Activated CD4-positive, alpha-beta memory T cell treated with anti-CD3 and anti-CD28 coated beads for 36 hours (primary cell): Measurements from ENCODE around the gene CDK3. TPM values are rescaled to one million over a fixed set of nuclear protein-coding genes. Genes with fewer than 3 reads are reported as not detected.
"Not testable (repeated sequence)": the region's sequence is repeated elsewhere in the genome, so short reads cannot be mapped to it uniquely, and the experiment has no call there.

Source experiments
- CTCF ChIA-PET: fragments of 350-600 bp; sonication (Branson Sonifier 250); formaldehyde crosslinking; loops from one replicate; lab custom pipeline; 2021; ENCODE audit warnings: antibody characterized with exemption, inconsistent platforms; lab: Charles Lee
- POLR2A ChIA-PET: fragments of 350-600 bp; sonication (Branson Sonifier 250); formaldehyde crosslinking; loops from one replicate; lab custom pipeline; 2021; ENCODE audit warnings: antibody characterized with exemption; lab: Charles Lee
- DNase-seq: peaks from one replicate; pipeline ENCODE4 v3.0.0-alpha.2; 2020
- H3K27ac Mint-ChIP-seq: one replicate; pipeline ENCODE4 v1.8.0; 2021; ENCODE audit warnings: mixed read lengths
- H3K27me3 Mint-ChIP-seq: one replicate; pipeline ENCODE4 v1.8.0; 2021; ENCODE audit warnings: mixed read lengths
- H3K36me3 Mint-ChIP-seq: one replicate; pipeline ENCODE4 v1.8.0; 2021; ENCODE audit warnings: mixed read lengths
- H3K4me1 Mint-ChIP-seq: one replicate; pipeline ENCODE4 v1.8.0; 2021; ENCODE audit warnings: low read depth, mixed read lengths
- H3K4me3 Mint-ChIP-seq: one replicate; pipeline ENCODE4 v1.8.0; 2021; ENCODE audit warnings: mild to moderate bottlenecking, mixed read lengths
- H3K9me3 Mint-ChIP-seq: one replicate; pipeline ENCODE4 v1.8.0; 2021; ENCODE audit warnings: mixed read lengths
- intact Hi-C: fragments of 100-400 bp; cut with micrococcal nuclease; formaldehyde crosslinking; loops from one replicate; pipeline ENCODE4 v1.15.1; 2023
- total RNA-seq, 2 experiments: library from RNA; stranded (reverse); gene quantifications; one replicate each; pipeline ENCODE4 v1.2.3, GENCODE V29; 2021

Gene CDK3
- 1 to 10 TPM; 2.9 to 3.7 TPM for total RNA-seq

DNA sequence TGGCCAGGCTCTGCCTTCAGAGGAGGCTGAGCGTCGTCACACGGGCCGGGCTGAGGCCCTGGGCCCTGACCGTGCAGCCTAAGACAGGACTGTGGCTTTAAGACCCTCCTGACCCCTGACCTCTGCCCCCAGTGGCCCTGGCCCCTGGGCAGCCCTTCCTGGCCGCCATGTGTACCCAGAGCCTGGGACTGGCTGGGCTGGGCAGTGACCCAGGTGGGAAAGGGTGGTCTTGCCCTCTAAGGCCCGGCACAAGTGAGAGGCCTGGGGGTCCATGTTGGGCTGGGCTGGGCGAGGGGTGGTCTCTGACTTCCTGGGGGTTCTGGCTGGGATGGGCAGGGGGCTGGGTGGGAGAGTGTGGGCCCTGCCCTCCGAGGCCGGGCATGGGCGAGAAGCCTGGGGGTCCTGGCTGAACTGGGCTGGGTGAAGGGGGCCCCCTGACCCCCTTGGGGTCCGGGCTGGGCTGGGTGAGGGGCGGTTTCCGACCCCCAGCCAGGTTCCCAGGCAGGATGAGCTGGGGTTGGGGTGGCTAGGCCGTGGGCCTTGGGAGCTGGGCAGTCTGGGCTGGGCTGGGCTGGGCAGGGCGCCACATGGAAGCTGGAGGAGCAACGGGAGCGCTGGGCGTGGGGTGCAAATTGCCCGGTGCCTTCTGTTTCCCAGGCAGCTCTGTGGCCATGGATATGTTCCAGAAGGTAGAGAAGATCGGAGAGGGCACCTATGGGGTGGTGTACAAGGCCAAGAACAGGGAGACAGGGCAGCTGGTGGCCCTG is at the start of gene CDK3:
Gene CDK3, plus strand, starts transcription at position 101 of the 767 bp plus-strand sequence. Its CDS starts 571 bp downstream, at position 672.
- no peaks in the 10 kb centered on the region for H3K36me3 Mint-ChIP-seq
- POLR2A ChIA-PET, result interaction anchor here (0.7 to 1.3 kb wide), 3 partner anchors 71 to 105 kb away, joined by 3 read pairs; partner anchors contain the start of genes MRPL38 and SRP68
- H3K4me3 Mint-ChIP-seq, result no peak within 1 kb of the TSS
- no peak within 1 kb of the TSS for H3K27ac Mint-ChIP-seq
- H3K9me3 Mint-ChIP-seq, result no peaks in the 10 kb centered on the region
- no peak for DNase-seq
- H3K27me3 Mint-ChIP-seq, result no peaks in the 10 kb centered on the region
- peaks cover 16% of the 10 kb centered on the region for H3K4me1 Mint-ChIP-seq
- CTCF ChIA-PET, result interaction anchor here (0.7 to 11.7 kb wide), 17 partner anchors 10 to 444 kb away, joined by 3 to 170 read pairs (median 5); partner anchors contain the start of genes ACOX1, FBF1, MRPL38 and TEN1
- intact Hi-C loops, result loop anchor here (1.0 kb wide), 1 partner anchor 96 kb away; no protein-coding TSS in a partner anchor

DNA sequence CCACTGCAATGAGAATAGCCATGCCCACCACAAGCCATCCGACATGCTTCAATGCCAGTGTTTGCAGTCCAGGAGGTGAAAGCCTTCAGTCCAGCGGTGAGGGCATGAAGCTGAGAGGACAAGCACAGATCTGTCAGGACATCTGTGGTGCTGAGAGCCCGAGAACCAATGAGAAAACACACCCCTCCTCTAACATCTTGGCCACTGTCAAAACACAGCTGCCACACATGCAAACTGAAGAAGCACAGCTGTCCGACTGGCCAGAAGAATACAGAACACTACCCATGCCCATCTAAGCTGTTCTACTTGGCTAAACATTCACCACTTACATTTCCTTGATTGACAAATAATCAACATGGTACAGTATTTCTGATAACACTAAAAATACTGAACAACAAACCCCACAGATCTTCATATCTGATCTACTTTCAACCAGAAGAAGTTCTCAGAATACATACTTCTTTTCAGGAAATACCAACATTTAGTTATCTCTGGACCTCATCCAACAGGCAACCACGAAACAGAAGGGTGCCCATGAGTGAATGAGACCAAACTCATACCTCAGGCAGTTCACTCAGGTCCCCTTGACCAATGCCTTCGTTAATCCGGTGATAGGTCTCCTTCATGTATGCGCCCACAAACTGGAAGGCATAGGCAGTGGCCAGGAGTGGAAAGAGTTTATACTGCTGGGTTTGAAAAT is 49.6 kb upstream of the CDK3 start:
- Mint-ChIP-seq H3K9me3 (no peaks in the 10 kb centered on the region), H3K27ac (no peak overlapping the region), H3K27me3 (no peaks in the 10 kb centered on the region), H3K4me1 (no peaks in the 10 kb centered on the region), H3K4me3 (no peak overlapping the region), H3K36me3 (peaks cover 22% of the 10 kb centered on the region)
- intact Hi-C loops, result no loop called here
- no peak for DNase-seq
- POLR2A ChIA-PET, result no interaction called here
- CTCF ChIA-PET, result no interaction called here

DNA sequence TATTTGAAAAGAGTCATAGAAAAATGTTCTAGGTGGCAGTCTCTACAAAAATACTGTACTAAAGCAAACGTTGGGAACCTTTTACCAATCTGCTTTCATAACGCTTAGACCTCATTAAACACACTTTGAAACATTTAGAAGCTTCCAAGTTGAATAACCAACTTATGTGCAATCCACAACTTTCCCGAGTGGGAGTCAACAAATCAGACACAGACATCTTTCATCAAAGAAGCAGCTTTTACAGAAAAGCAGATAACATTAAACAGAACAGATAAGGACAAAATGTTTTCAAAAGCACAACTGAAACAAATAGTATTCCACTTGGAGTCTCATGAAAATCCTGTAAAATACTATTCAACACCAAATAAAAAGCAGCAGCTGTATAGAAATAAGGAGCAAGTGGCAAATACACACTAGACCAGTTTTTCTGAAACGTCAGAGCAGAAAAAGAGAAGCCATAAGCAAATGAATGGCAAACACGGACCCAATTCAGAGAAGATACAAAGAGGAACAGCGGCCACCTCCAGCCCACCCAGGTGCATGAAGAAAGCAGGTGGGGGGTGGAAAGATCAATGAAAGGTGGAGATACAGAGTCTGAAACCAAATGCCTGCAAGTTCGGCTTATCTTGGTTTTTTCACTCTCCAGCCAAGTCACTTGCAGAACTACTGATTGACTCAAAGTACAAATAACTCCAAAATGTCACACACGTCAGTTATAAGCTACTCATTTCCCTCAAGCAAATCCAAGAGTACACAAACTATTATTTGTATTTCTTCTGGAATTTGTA is 41.4 kb upstream of the CDK3 start:
- H3K4me3 Mint-ChIP-seq, result no peak overlapping the region
- peaks cover 15% of the 10 kb centered on the region for H3K36me3 Mint-ChIP-seq
- no peaks in the 10 kb centered on the region for H3K9me3 Mint-ChIP-seq
- H3K27me3 Mint-ChIP-seq, result no peaks in the 10 kb centered on the region
- no peak for DNase-seq
- H3K4me1 Mint-ChIP-seq, result no peaks in the 10 kb centered on the region
- ChIA-PET CTCF (interaction anchor here (0.8 to 1.5 kb wide), 2 partner anchors 11 to 54 kb away, joined by 4 read pairs; no protein-coding TSS in a partner anchor), POLR2A (interaction anchor here (0.5 kb wide), 1 partner anchor 13 kb away, joined by 3 read pairs; no protein-coding TSS in a partner anchor)
- H3K27ac Mint-ChIP-seq, result no peak overlapping the region
- intact Hi-C loops, result no loop called here

DNA sequence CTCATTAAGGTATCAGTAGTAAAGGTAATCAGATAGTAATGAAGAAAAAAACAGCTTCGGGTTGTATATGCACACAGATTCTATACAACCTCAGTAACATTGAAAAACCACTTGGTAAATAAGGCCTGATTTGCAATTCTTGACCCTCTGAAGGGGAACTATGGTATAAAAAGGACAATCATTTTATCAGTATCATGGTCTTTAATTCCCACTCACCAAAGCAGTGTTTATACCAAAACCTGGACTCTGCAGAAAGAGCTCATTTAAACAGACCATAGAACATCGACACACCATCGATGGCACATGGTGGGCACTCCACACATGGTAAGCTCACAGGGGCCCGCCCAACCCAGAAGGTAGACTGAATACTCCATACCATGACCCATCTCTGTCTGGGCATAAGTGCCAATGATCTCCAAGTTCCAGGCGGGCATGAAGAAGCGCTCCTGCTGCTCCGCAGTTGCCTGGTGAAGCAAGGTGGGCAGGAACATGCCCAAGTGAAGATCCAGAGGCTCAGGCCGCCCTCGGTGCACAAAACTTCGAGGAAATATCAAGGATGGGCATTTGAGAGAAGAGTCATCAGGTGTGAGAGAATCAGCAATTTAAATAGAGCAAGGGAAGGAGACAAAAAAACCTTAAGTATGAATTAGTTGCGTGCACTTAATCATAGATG is 40.7 kb upstream of the CDK3 start:
- DNase-seq, result no peak
- intact Hi-C loops, result no loop called here
- ChIA-PET CTCF (interaction anchor here (1.5 kb wide), 1 partner anchor 54 kb away, joined by 4 read pairs; no protein-coding TSS in a partner anchor), POLR2A (interaction anchor here (0.5 kb wide), 1 partner anchor 13 kb away, joined by 3 read pairs; no protein-coding TSS in a partner anchor)
- Mint-ChIP-seq H3K27ac (no peak overlapping the region), H3K9me3 (no peaks in the 10 kb centered on the region), H3K27me3 (no peaks in the 10 kb centered on the region), H3K4me3 (no peak overlapping the region), H3K4me1 (no peaks in the 10 kb centered on the region), H3K36me3 (peaks cover 15% of the 10 kb centered on the region)

DNA sequence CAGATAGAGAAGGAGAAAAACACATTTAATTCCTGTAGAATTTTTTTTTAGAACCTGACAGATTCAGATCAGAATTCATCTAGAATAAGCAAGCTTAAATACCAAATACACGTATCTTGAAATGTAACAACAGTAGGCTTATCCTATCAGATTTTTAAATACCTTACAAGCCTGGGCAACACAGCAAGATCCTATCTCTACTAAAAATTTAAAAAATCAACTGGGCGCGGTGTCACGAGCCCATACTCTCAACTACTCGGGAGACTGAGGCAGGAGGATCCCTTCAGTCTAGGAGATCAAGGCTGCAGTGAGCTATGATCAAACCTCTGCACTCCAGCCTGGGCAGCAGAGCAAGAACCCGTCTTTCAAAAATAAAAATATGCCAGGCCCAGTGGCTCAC is 35.2 kb upstream of the CDK3 start:
- CTCF ChIA-PET, result interaction anchor here (0.9 to 1.8 kb wide), 3 partner anchors 13 to 49 kb away, joined by 3 to 6 read pairs (median 4); partner anchors contain the start of genes ACOX1 and TEN1
- H3K9me3 Mint-ChIP-seq, result no peaks in the 10 kb centered on the region
- DNase-seq, result no peak
- peaks cover 2% of the 10 kb centered on the region for H3K4me1 Mint-ChIP-seq
- intact Hi-C loops, result no loop called here
- H3K27ac Mint-ChIP-seq, result no peak overlapping the region
- peaks cover 2% of the 10 kb centered on the region for H3K36me3 Mint-ChIP-seq
- H3K4me3 Mint-ChIP-seq, result no peak overlapping the region
- H3K27me3 Mint-ChIP-seq, result no peaks in the 10 kb centered on the region
- POLR2A ChIA-PET, result no interaction called here

DNA sequence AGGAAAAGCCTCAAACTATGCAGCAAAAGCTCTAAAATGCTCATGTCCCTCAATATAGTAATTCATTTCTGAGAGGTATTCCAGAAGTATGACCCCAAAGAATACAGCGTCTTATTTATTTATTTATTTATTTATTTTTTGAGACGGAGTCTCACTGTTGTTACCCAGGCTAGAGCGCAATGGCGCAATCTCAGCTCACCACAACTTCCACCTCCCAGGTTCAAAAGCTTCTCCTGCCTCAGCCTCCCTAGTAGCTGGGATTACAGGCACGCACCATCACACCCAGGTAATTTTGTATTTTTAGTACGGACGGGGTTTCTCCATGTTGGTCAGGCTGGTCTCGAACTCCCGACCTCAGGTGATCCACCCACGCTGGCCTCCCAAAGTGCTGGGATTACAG is 31.6 kb upstream of the CDK3 start:
- DNase-seq, H3K9me3 Mint-ChIP-seq, POLR2A ChIA-PET, H3K27me3 Mint-ChIP-seq, H3K4me1 Mint-ChIP-seq, H3K4me3 Mint-ChIP-seq, H3K36me3 Mint-ChIP-seq, intact Hi-C loops, H3K27ac Mint-ChIP-seq: not testable (repeated sequence)
- CTCF ChIA-PET, result interaction anchor here (0.6 kb wide), 1 partner anchor 44 kb away, joined by 3 read pairs; no protein-coding TSS in a partner anchor

DNA sequence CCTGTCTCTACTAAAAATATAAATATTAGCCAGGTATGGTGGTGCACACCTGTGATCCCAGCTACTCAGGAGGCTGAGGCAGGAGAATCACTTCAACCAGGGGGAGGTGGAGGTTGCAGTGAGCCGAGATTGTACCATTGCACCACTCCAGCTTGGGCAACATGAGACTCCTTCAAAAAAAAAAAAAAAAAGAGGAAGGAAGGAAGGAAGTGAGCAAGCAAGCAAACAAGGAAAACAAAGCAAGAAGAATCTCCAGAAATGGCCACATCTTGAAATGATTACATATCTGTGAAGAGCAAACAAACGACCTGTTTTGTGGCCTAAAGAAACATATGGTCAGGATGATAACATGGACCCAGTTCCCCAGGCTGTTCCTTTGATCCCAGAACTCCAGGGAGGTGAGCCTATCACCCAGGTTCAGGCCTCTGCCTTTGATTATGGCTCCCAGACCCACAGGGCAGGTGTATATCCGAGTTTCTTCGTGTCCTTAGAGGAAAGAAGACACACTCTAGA is 30.6 kb upstream of the CDK3 start:
- POLR2A ChIA-PET, result no interaction called here
- CTCF ChIA-PET, result no interaction called here
- Mint-ChIP-seq H3K27me3 (no peaks in the 10 kb centered on the region), H3K27ac (no peak overlapping the region), H3K9me3 (no peaks in the 10 kb centered on the region), H3K4me3 (no peak overlapping the region), H3K36me3 (peaks cover 3% of the 10 kb centered on the region), H3K4me1 (peaks cover 9% of the 10 kb centered on the region)
- no peak for DNase-seq
- intact Hi-C loops, result no loop called here

DNA sequence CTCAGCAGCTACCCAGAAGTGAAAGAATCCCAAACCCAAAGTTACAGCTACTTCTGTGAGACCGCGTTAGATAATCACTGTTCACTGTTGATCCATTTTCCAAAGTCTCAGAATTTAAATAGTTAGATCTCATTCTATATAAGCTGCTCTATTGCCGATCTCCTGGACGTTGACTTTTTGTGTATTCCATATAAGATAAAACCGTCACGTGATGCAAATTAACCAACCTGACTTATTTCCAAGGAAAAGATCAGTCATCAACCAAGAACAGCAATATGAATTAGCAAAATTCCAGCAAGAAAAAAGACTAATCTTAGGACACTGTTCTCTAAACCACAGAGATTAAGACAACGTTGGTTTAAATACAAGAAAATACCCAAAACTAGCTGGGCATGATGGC is 30.0 kb upstream of the CDK3 start:
- Mint-ChIP-seq H3K4me1 (peaks cover 10% of the 10 kb centered on the region), H3K27ac (no peak overlapping the region), H3K9me3 (no peaks in the 10 kb centered on the region), H3K27me3 (no peaks in the 10 kb centered on the region), H3K36me3 (peaks cover 3% of the 10 kb centered on the region), H3K4me3 (no peak overlapping the region)
- intact Hi-C loops, result no loop called here
- POLR2A ChIA-PET, result no interaction called here
- no peak for DNase-seq
- CTCF ChIA-PET, result no interaction called here

DNA sequence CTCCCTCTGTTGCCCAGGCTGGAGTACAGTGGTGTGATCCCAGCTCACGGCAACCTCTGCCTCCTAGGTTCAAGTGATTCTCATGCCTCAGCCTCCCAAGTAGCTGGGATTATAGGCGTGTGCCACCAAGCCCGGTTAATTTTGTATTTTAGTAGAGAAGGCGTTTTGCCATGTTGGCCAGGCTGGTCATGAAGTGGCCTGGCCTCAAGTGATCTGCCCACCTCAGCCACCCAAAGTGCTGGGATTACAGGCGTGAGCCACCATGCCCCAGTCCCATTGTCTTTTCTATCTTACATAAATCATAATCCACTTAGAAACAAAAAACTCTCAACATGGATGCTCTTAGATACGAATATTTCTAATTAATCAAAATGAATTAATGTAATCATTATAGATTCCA is 25.5 kb upstream of the CDK3 start:
- H3K27me3 Mint-ChIP-seq, POLR2A ChIA-PET, H3K9me3 Mint-ChIP-seq, H3K27ac Mint-ChIP-seq, H3K4me3 Mint-ChIP-seq, H3K36me3 Mint-ChIP-seq, intact Hi-C loops, DNase-seq: not testable (repeated sequence)
- peaks cover 34% of the 10 kb centered on the region for H3K4me1 Mint-ChIP-seq
- CTCF ChIA-PET, result interaction anchor here (1.1 to 1.3 kb wide), 2 partner anchors 25 to 39 kb away, joined by 3 to 4 read pairs; no protein-coding TSS in a partner anchor

DNA sequence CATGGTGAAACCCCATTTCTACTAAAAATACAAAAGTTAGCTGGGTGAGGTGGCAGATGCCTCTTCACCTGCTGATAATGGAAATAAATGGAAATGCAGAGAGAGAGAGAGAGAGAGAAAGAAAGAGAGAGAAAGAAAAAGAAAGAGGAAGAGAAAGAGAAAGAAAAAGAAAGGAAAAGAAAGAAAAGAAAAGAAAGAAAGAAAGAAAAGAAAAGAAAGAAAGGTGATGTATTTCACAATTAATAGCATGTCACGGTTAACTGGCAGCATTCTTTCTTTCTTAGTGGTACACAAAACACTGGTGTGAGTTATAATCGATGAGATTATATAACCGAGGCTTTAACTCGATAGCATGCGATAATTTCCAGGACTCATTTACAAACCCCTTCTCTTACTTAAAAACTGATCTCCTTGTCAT is 24.9 kb upstream of the CDK3 start:
- Mint-ChIP-seq H3K27me3 (no peaks in the 10 kb centered on the region), H3K9me3 (no peaks in the 10 kb centered on the region), H3K27ac (no peak overlapping the region), H3K4me3 (no peak overlapping the region), H3K4me1 (peaks cover 39% of the 10 kb centered on the region), H3K36me3 (peaks cover 8% of the 10 kb centered on the region)
- CTCF ChIA-PET, result interaction anchor here (1.1 to 1.3 kb wide), 2 partner anchors 24 to 38 kb away, joined by 3 to 4 read pairs; no protein-coding TSS in a partner anchor
- POLR2A ChIA-PET, result no interaction called here
- no peak for DNase-seq
- intact Hi-C loops, result no loop called here
